Measurements from ENCODE around the gene ITPRIPL2. TPM values are rescaled to one million over a fixed set of nuclear protein-coding genes. Genes with fewer than 3 reads are reported as not detected.
A peak's percentile ranks its signal among the peaks of the same experiment; 100 is the strongest.

The ITPRIPL2 gene
- total RNA-seq, 1 experiment from 2014 or later = 21.6 TPM

GRCh38 chr16:19094542-19095365 is 19.0 kb upstream of the ITPRIPL2 start:
- Histone ChIP-seq H3K36me3 (ENCODE audit: low read depth, low read length) (no peaks in the 10 kb centered on the region), H2AFZ (ENCODE audit: low read length) (no peak overlapping the region), H3K9me3 (ENCODE audit: low read length) (no peaks in the 10 kb centered on the region), H3K79me2 (ENCODE audit: low read length) (no peaks in the 10 kb centered on the region), H3K9ac (ENCODE audit: low read length) (peak overlapping the region; percentile 56), H4K20me1 (ENCODE audit: low read length) (no peaks in the 10 kb centered on the region), H3K27ac (ENCODE audit: low read length) (peak overlapping the region; percentile 81), H3K4me2 (ENCODE audit: low read length) (peak overlapping the region; percentile 39; the same call in 1 of the 2 replicates), H3K4me3 (ENCODE audit: low read length) (no peak overlapping the region), H3F3A (ENCODE audit: low read length, unreplicated experiment) (no peaks in the 10 kb centered on the region), H3K27me3 (ENCODE audit: low read length) (no peaks in the 10 kb centered on the region), H3K9me2 (replicated peaks; ENCODE audit: low read length) (no peaks in the 10 kb centered on the region), H3K4me1 (ENCODE audit: insufficient read depth, low read length) (peaks cover 44% of the 10 kb centered on the region)
- intact Hi-C loops (cut with micrococcal nuclease) = no loop called here
- ATAC-seq = peak; percentile 39
- DNase-seq = peak; percentile 66
- BruUV-seq (replicated peaks) = no TSS peak
- POLR2A ChIA-PET (ENCODE audit: unreplicated experiment) = no interaction called here
- CTCF ChIA-PET = no interaction called here
- no peak for TF ChIP-seq EZH2 (IDR thresholded peaks at IDR 0.05; ENCODE audit: low read length, unreplicated experiment)
- no peak for TF ChIP-seq EZH2phosphoT487 (IDR thresholded peaks at IDR 0.05; ENCODE audit: borderline replicate concordance, low read length)
- TF ChIP-seq CTCF (conservative IDR thresholded peaks at IDR 0.05; ENCODE audit: low read depth, low read length) = peak; percentile 24; the same call in 1 of the 2 replicates

GRCh38 chr16:19095654-19096053 is 18.1 kb upstream of the ITPRIPL2 start:
- TF ChIP-seq EZH2 (IDR thresholded peaks at IDR 0.05; ENCODE audit: low read length, unreplicated experiment) (no peak), CTCF (conservative IDR thresholded peaks at IDR 0.05; ENCODE audit: low read depth, low read length) (no peak), EZH2phosphoT487 (IDR thresholded peaks at IDR 0.05; ENCODE audit: borderline replicate concordance, low read length) (no peak)
- ChIA-PET POLR2A (ENCODE audit: unreplicated experiment) (interaction anchor here (0.7 kb wide), 1 partner anchor 20 kb away, joined by 16 read pairs; no protein-coding TSS in a partner anchor), CTCF (no interaction called here)
- Histone ChIP-seq H2AFZ (ENCODE audit: low read length) (no peak overlapping the region), H4K20me1 (ENCODE audit: low read length) (no peaks in the 10 kb centered on the region), H3K9me3 (ENCODE audit: low read length) (no peaks in the 10 kb centered on the region), H3K27me3 (ENCODE audit: low read length) (no peaks in the 10 kb centered on the region), H3K4me3 (ENCODE audit: low read length) (no peak overlapping the region), H3K79me2 (ENCODE audit: low read length) (no peaks in the 10 kb centered on the region), H3K4me2 (ENCODE audit: low read length) (peak overlapping the region; percentile 44; the same call in 1 of the 2 replicates), H3K9ac (ENCODE audit: low read length) (peak overlapping the region; percentile 46), H3F3A (ENCODE audit: low read length, unreplicated experiment) (no peaks in the 10 kb centered on the region), H3K9me2 (replicated peaks; ENCODE audit: low read length) (no peaks in the 10 kb centered on the region), H3K36me3 (ENCODE audit: low read depth, low read length) (no peaks in the 10 kb centered on the region), H3K27ac (ENCODE audit: low read length) (peak overlapping the region; percentile 81), H3K4me1 (ENCODE audit: insufficient read depth, low read length) (peaks cover 44% of the 10 kb centered on the region)
- intact Hi-C loops (cut with micrococcal nuclease) = no loop called here
- no TSS peak for BruUV-seq (replicated peaks)
- peak; percentile 86 for DNase-seq
- peak; percentile 33 for ATAC-seq

GRCh38 chr16:19098173-19098572 is 15.6 kb upstream of the ITPRIPL2 start:
- Histone ChIP-seq H3F3A (ENCODE audit: low read length, unreplicated experiment) (no peaks in the 10 kb centered on the region), H3K4me3 (ENCODE audit: low read length) (no peak overlapping the region), H3K4me1 (ENCODE audit: insufficient read depth, low read length) (peaks cover 38% of the 10 kb centered on the region), H3K27ac (ENCODE audit: low read length) (no peak overlapping the region), H3K9me3 (ENCODE audit: low read length) (no peaks in the 10 kb centered on the region), H2AFZ (ENCODE audit: low read length) (no peak overlapping the region), H3K36me3 (ENCODE audit: low read depth, low read length) (no peaks in the 10 kb centered on the region), H4K20me1 (ENCODE audit: low read length) (no peaks in the 10 kb centered on the region), H3K27me3 (ENCODE audit: low read length) (no peaks in the 10 kb centered on the region), H3K9me2 (replicated peaks; ENCODE audit: low read length) (no peaks in the 10 kb centered on the region), H3K79me2 (ENCODE audit: low read length) (no peaks in the 10 kb centered on the region), H3K9ac (ENCODE audit: low read length) (no peak overlapping the region), H3K4me2 (ENCODE audit: low read length) (no peak overlapping the region)
- intact Hi-C loops (cut with micrococcal nuclease) = no loop called here
- BruUV-seq (replicated peaks) = no TSS peak
- ChIA-PET POLR2A (ENCODE audit: unreplicated experiment) (no interaction called here), CTCF (no interaction called here)
- no peak for ATAC-seq
- DNase-seq = no peak
- no peak for TF ChIP-seq EZH2phosphoT487 (IDR thresholded peaks at IDR 0.05; ENCODE audit: borderline replicate concordance, low read length)
